ENCODE measurements around the gene PHB1. TPM values are rescaled to one million over a fixed set of nuclear protein-coding genes. Genes with fewer than 3 reads are reported as not detected.

The PHB1 gene
- total RNA-seq, 1 experiment from 2014 or later = 325 TPM

DNA sequence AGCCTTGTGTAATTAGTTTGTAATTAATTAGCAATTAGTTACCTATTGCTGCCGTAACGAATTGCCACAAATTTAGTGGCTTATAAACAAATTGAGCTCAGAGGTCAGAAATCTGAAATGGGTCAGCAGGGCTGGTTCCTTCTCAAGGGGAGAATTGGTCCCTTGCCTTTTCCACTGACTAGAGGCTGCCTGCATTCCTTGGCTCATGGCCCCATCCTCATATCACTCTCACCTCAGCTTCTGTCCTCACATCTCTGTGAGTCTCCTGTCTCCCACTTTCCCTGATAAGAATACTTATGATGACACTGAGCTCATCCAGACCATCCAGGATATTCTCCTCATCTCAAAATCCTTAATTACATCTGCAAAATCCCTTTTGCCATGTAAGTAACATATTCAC is 49.4 kb upstream of the PHB1 start:
- no peak overlapping the region for H2BK12ac ChIP-seq (ENCODE audit: insufficient read length, low read depth, low read length)
- WGBS (ENCODE audit: extremely low coverage, insufficient read length, low lambda C conversion rate) = no CpG with 5 or more reads among the region's 2 CpGs
- no peak overlapping the region for H3K4me3 Mint-ChIP-seq

More for the DNA sequence above, 49.4 kb upstream of the PHB1 start:
- Histone ChIP-seq H3K79me2 (ENCODE audit: insufficient read depth, low read length) (no peaks in the 10 kb centered on the region), H4K20me1 (ENCODE audit: control insufficient read depth, insufficient read depth, insufficient read length) (no peaks in the 10 kb centered on the region), H3K23me2 (ENCODE audit: insufficient read length, low read depth, low read length, poor library complexity, severe bottlenecking) (no peaks in the 10 kb centered on the region), H2BK15ac (ENCODE audit: low read depth, low read length) (no peak overlapping the region), H3K4me2 (ENCODE audit: insufficient read depth, insufficient read length, low read length) (no peak overlapping the region), H2AFZ (ENCODE audit: low read length) (no peak overlapping the region), H2BK5ac (ENCODE audit: insufficient read length, low read length) (no peak overlapping the region), H2BK20ac (ENCODE audit: low read depth, low read length, poor library complexity, severe bottlenecking) (no peak overlapping the region), H2BK120ac (ENCODE audit: low read depth, low read length, poor library complexity, severe bottlenecking) (no peak overlapping the region), H3T11ph (ENCODE audit: low read length) (no peak overlapping the region), H4K91ac (ENCODE audit: insufficient read length, low read depth, low read length) (no peak overlapping the region), H3K27me3 (ENCODE audit: insufficient read depth, low read length) (no peaks in the 10 kb centered on the region; the same call in 1 of the 2 replicates), H3K9me3 (ENCODE audit: control insufficient read depth, low read depth, low read length) (no peaks in the 10 kb centered on the region), H3K4ac (ENCODE audit: low read depth, low read length) (no peak overlapping the region), H3K79me1 (ENCODE audit: insufficient read depth, low read depth, low read length, poor library complexity, severe bottlenecking) (no peaks in the 10 kb centered on the region), H3K27ac (ENCODE audit: insufficient read length, low read depth, low read length) (no peak overlapping the region), H2AK5ac (ENCODE audit: insufficient read length, low read length) (no peak overlapping the region), H3K18ac (ENCODE audit: insufficient read length, low read depth, low read length) (no peak overlapping the region), H3K4me1 (ENCODE audit: insufficient read depth, low read length) (peaks cover 7% of the 10 kb centered on the region; the same call in 1 of the 2 replicates), H3K23ac (ENCODE audit: insufficient read length, low read depth, low read length) (no peak overlapping the region), H3K9ac (ENCODE audit: extremely low read depth, insufficient read length, low read length) (no peak overlapping the region), H4K8ac (replicated peaks; ENCODE audit: insufficient read length, low read depth, low read length) (no peak overlapping the region), H3K14ac (ENCODE audit: insufficient read depth, low read length) (no peak overlapping the region), H4K5ac (ENCODE audit: insufficient read length, low read depth, low read length) (no peak overlapping the region), H3K56ac (ENCODE audit: insufficient read length, low read depth, low read length) (no peak overlapping the region)
- Mint-ChIP-seq H3K27me3 (ENCODE audit: low read depth) (peaks cover 41% of the 10 kb centered on the region), H3K9me3 (peaks cover 3 to 9% of the 10 kb centered on the region in 2 experiments; a peak in 2 of 5 replicates), H3K27ac (no peak overlapping the region), H3K36me3 (ENCODE audit: insufficient read depth in 1 of 3, low read depth in 3 of 3) (peaks cover 0 to 6% (median 0%) of the 10 kb centered on the region in 3 experiments; a peak in 2 of 7 replicates), H3K4me1 (peaks cover 17 to 26% of the 10 kb centered on the region in 2 experiments)
- DNase-seq = no peak
- TF ChIP-seq, protein P1, sequence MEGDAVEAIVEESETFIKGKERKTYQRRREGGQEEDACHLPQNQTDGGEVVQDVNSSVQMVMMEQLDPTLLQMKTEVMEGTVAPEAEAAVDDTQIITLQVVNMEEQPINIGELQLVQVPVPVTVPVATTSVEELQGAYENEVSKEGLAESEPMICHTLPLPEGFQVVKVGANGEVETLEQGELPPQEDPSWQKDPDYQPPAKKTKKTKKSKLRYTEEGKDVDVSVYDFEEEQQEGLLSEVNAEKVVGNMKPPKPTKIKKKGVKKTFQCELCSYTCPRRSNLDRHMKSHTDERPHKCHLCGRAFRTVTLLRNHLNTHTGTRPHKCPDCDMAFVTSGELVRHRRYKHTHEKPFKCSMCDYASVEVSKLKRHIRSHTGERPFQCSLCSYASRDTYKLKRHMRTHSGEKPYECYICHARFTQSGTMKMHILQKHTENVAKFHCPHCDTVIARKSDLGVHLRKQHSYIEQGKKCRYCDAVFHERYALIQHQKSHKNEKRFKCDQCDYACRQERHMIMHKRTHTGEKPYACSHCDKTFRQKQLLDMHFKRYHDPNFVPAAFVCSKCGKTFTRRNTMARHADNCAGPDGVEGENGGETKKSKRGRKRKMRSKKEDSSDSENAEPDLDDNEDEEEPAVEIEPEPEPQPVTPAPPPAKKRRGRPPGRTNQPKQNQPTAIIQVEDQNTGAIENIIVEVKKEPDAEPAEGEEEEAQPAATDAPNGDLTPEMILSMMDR (conservative IDR thresholded peaks at IDR 0.05) = no peak

Data from H9 (cell line).